Daoy (cell line): ENCODE data around the gene ALLC. TPM values are rescaled to one million over a fixed set of nuclear protein-coding genes. Genes with fewer than 3 reads are reported as not detected.
A peak's percentile ranks its signal among the peaks of the same experiment; 100 is the strongest.

Source experiments
- DNase-seq: peaks from one replicate; pipeline ENCODE4 v3.0.0-alpha.2; 2015; ENCODE audit warnings: low read depth
- total RNA-seq: library from RNA; depleted of rRNA; stranded (reverse); fragments of >200 nt; shearing (Covaris generic); gene quantifications from 2 replicates; pipeline ENCODE4 v1.2.3, GENCODE V29; 2014

The ALLC gene
- total RNA-seq, 1 experiment from 2014 or later, result 0.11 TPM

GRCh38 chr2:3677436-3677835 is 19.4 kb downstream of the ALLC start:
- DNase-seq, result no peak

- no peak for DNase-seq
Observed at GRCh38 chr2:3678212-3678611, 20.2 kb downstream of the ALLC start.

- DNase-seq, result no peak
Observed at GRCh38 chr2:3679180-3679579, 21.2 kb downstream of the ALLC start.

- DNase-seq, result no peak
Observed at GRCh38 chr2:3679616-3680393, 21.8 kb downstream of the ALLC start.

GRCh38 chr2:3680548-3681345 is 22.7 kb downstream of the ALLC start:
- DNase-seq, result no peak

GRCh38 chr2:3681625-3682024 is 23.6 kb downstream of the ALLC start:
- DNase-seq, result no peak

- no peak for DNase-seq
Observed at GRCh38 chr2:3682811-3683210, 24.8 kb downstream of the ALLC start.

GRCh38 chr2:3683748-3684454 is 25.9 kb downstream of the ALLC start:
- DNase-seq, result peak; percentile 46

- DNase-seq, result no peak
Observed at GRCh38 chr2:3689998-3690748, 32.2 kb downstream of the ALLC start.

- peak; percentile 34 for DNase-seq
Observed at GRCh38 chr2:3692375-3692774, 34.4 kb downstream of the ALLC start.

GRCh38 chr2:3696545-3696944 is 38.5 kb downstream of the ALLC start:
- no peak for DNase-seq

- DNase-seq, result no peak
Observed at GRCh38 chr2:3701071-3701470, 43.1 kb downstream of the ALLC start.

GRCh38 chr2:3703236-3703756 is 45.3 kb downstream of the ALLC start, which contains the start of gene DCDC2C:
Gene DCDC2C (plus strand): TSS chr2:3703575. CDS start chr2:3703752, 177 bp downstream.
- DNase-seq, result no peak

GRCh38 chr2:3703757-3704355 is 45.9 kb downstream of the ALLC start:
- DNase-seq, result no peak

- no peak for DNase-seq
Observed at GRCh38 chr2:3704692-3705091, 46.7 kb downstream of the ALLC start.

GRCh38 chr2:3705782-3706181 is 47.8 kb downstream of the ALLC start:
- no peak for DNase-seq

- no peak for DNase-seq
Observed at GRCh38 chr2:3706892-3707291, 48.9 kb downstream of the ALLC start.

- DNase-seq, result no peak
Observed at GRCh38 chr2:3708576-3708975, 50.6 kb downstream of the ALLC start.

GRCh38 chr2:3709225-3709624 is 51.2 kb downstream of the ALLC start:
- DNase-seq, result no peak

- no peak for DNase-seq
Observed at GRCh38 chr2:3712424-3712823, 54.4 kb downstream of the ALLC start.
